WTC11 (cell line): Measurements from ENCODE around the gene CAMK2A. TPM values are rescaled to one million over a fixed set of nuclear protein-coding genes. Genes with fewer than 3 reads are reported as not detected.

Source experiments
- ATAC-seq: fragments of 200-7000 bp; cut with Tn5 transposase; 2 replicates; pipeline ENCODE4 v1.10.0; 2021; ENCODE audit warnings: mild to moderate bottlenecking, moderate library complexity
- CTCF ChIA-PET: fragments of 300-600 bp; sonication (Branson Sonifier 250); formaldehyde crosslinking; loops from one replicate; lab custom pipeline; 2021; ENCODE audit warnings: antibody characterized with exemption; lab: Charles Lee
- POLR2A ChIA-PET: fragments of 350-600 bp; sonication (Branson Sonifier 250); formaldehyde crosslinking; loops from one replicate; lab custom pipeline; 2021; ENCODE audit warnings: antibody characterized with exemption; lab: Charles Lee
- DNase-seq: peaks from one replicate; pipeline ENCODE4 v3.0.0; 2021; ENCODE audit warnings: low spot score
- H3K27ac Mint-ChIP-seq: 2 replicates; pipeline ENCODE4 v1.8.0; 2021; ENCODE audit warnings: mixed read lengths
- H3K27me3 Mint-ChIP-seq: 2 replicates; pipeline ENCODE4 v1.8.0; 2021; ENCODE audit warnings: low read depth, mild to moderate bottlenecking, moderate library complexity, mixed read lengths
- H3K36me3 Mint-ChIP-seq: 2 replicates; pipeline ENCODE4 v1.8.0; 2021; ENCODE audit warnings: mixed read lengths
- H3K4me1 Mint-ChIP-seq: 2 replicates; pipeline ENCODE4 v1.8.0; 2022; ENCODE audit warnings: mixed read lengths
- H3K4me3 Mint-ChIP-seq: 2 replicates; pipeline ENCODE4 v1.8.0; 2021; ENCODE audit warnings: mild to moderate bottlenecking, moderate library complexity, mixed read lengths
- H3K9me3 Mint-ChIP-seq: 2 replicates; pipeline ENCODE4 v1.8.0; 2021; ENCODE audit warnings: mixed read lengths
- AFF4 ChIP-seq: sonication (generic); formaldehyde crosslinking; IDR thresholded peaks from 2 replicates; pipeline ENCODE4 v1.8.1; 2023; ENCODE audit warnings: mild to moderate bottlenecking, missing genetic modification reagents, borderline replicate concordance
- AR ChIP-seq: fragments of 250-450 bp; sonication (Bioruptor Pico); IDR thresholded peaks from 2 replicates; pipeline ENCODE4 v1.9.0; 2021; ENCODE audit warnings: mild to moderate bottlenecking
- ATF1 ChIP-seq: sonication (generic); formaldehyde crosslinking; IDR thresholded peaks from 2 replicates; pipeline ENCODE4 v1.8.1; 2023; ENCODE audit warnings: mild to moderate bottlenecking, moderate library complexity, missing genetic modification reagents
- CREM ChIP-seq: sonication (generic); formaldehyde crosslinking; IDR thresholded peaks from 2 replicates; pipeline ENCODE4 v1.8.1; 2022; ENCODE audit warnings: mild to moderate bottlenecking, missing genetic modification reagents, moderate library complexity
- ESRRA ChIP-seq: sonication (generic); formaldehyde crosslinking; IDR thresholded peaks from 2 replicates; pipeline ENCODE4 v1.8.1; 2022; ENCODE audit warnings: mild to moderate bottlenecking, missing genetic modification reagents, borderline replicate concordance
- FOXP4 ChIP-seq: sonication (generic); formaldehyde crosslinking; IDR thresholded peaks from 2 replicates; pipeline ENCODE4 v1.8.0; 2022; ENCODE audit warnings: mild to moderate bottlenecking, missing genetic modification reagents
- NFATC4 ChIP-seq: fragments of 250-450 bp; sonication (Bioruptor Pico); IDR thresholded peaks from 2 replicates; pipeline ENCODE4 v1.9.0; 2021; ENCODE audit warnings: mild to moderate bottlenecking
- NFYB ChIP-seq: sonication (generic); formaldehyde crosslinking; conservative IDR thresholded peaks from 2 replicates; pipeline ENCODE4 v1.8.0; 2022; ENCODE audit warnings: low read depth, missing genetic modification reagents
- ZNF416 ChIP-seq: fragments of 250-450 bp; sonication (Bioruptor Pico); IDR thresholded peaks from 2 replicates; pipeline ENCODE4 v1.9.0; 2021; ENCODE audit warnings: mild to moderate bottlenecking, inconsistent platforms
- total RNA-seq: library from RNA; stranded (reverse); gene quantifications from 3 replicates; pipeline ENCODE4 v1.2.3, GENCODE V29; 2021
- TF ChIP-seq, protein P1 (sequence below): fragments of 250-450 bp; sonication (Bioruptor Pico); IDR thresholded peaks from 2 replicates; pipeline ENCODE4 v2.1.2; 2022; ENCODE audit warnings: mild to moderate bottlenecking, moderate library complexity
- TF ChIP-seq, protein P2 (sequence below): sonication (generic); formaldehyde crosslinking; IDR thresholded peaks from 2 replicates; pipeline ENCODE4 v1.8.0; 2022; ENCODE audit warnings: mild to moderate bottlenecking, missing genetic modification reagents

Gene CAMK2A
- total RNA-seq, 1 experiment from 2014 or later = 0.13 TPM

DNA sequence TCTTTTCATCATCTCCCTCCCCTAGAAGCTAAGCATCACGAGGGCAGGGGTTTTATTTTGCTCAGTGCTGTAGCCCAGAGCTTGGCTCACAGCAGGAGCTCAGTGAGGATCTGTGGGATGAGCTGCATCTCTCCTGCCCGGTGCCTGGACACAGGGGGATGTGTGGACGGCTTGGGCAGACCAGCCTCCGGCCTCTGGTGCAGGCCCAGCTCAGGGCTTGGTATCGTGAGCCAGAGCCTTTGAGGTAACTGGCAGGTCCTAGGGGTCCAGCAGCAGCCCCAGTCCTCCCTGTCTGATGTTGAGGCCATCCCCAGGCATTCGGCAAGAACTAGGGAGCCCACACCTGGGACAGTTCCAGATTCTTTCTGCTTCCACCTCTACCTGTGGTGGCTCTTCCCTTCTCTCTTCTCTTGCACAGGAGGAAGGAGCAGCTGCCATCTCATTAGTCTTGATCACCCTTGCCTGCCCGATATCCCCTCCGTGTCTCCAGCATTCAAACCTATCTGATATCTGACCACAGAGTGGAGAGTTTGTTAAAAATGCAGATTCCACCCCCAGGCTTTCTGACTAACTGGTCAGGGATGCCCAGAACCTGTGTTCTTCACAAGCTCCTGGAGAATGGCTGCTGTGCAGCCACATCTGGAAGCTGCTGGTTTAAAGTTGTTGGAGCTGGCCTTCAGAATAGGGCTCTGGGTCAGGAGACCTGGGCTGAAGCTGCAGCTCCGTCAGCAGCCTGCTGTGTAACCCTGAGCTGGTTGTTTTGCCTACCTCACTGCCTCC lies 107.6 kb downstream of the CAMK2A start:
- ChIA-PET CTCF (interaction anchor here (0.7 to 1.8 kb wide), 2 partner anchors 19 to 38 kb away, joined by 3 to 6 read pairs; no protein-coding TSS in a partner anchor), POLR2A (no interaction called here)
- Mint-ChIP-seq H3K9me3 (no peaks in the 10 kb centered on the region), H3K4me1 (peaks cover 21% of the 10 kb centered on the region), H3K27ac (no peak overlapping the region), H3K36me3 (no peaks in the 10 kb centered on the region), H3K4me3 (no peak overlapping the region), H3K27me3 (peaks cover 28% of the 10 kb centered on the region)
- TF ChIP-seq NFATC4 (no peak), ATF1 (CRISPR knock-in tag) (no peak)
- DNase-seq = no peak
- ATAC-seq = no peak

GRCh38 chr5:150181027-150181426 lies 108.5 kb downstream of the CAMK2A start:
- ChIA-PET CTCF (interaction anchor here (1.8 kb wide), 1 partner anchor 18 kb away, joined by 6 read pairs; no protein-coding TSS in a partner anchor), POLR2A (no interaction called here)
- DNase-seq (no peak), ATAC-seq (no peak)
- Mint-ChIP-seq H3K9me3 (no peaks in the 10 kb centered on the region), H3K4me1 (peaks cover 15% of the 10 kb centered on the region), H3K4me3 (no peak overlapping the region), H3K27ac (no peak overlapping the region), H3K36me3 (no peaks in the 10 kb centered on the region), H3K27me3 (peaks cover 18% of the 10 kb centered on the region)
- TF ChIP-seq CREM (CRISPR knock-in tag) (no peak), ESRRA (CRISPR knock-in tag) (no peak), AFF4 (no peak), NFYB (CRISPR knock-in tag) (no peak), ZNF416 (CRISPR knock-in tag) (no peak)
- TF ChIP-seq, protein P1, sequence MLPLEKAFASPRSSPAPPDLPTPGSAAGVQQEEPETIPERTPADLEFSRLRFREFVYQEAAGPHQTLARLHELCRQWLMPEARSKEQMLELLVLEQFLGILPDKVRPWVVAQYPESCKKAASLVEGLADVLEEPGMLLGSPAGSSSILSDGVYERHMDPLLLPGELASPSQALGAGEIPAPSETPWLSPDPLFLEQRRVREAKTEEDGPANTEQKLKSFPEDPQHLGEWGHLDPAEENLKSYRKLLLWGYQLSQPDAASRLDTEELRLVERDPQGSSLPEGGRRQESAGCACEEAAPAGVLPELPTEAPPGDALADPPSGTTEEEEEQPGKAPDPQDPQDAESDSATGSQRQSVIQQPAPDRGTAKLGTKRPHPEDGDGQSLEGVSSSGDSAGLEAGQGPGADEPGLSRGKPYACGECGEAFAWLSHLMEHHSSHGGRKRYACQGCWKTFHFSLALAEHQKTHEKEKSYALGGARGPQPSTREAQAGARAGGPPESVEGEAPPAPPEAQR (CRISPR knock-in tag) = no peak
- TF ChIP-seq, protein P2, sequence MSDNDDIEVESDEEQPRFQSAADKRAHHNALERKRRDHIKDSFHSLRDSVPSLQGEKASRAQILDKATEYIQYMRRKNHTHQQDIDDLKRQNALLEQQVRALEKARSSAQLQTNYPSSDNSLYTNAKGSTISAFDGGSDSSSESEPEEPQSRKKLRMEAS (CRISPR knock-in tag) = no peak

GRCh38 chr5:150180241-150181026 lies 109.1 kb downstream of the CAMK2A start:
- no peak overlapping the region for H3K4me3 Mint-ChIP-seq
- peaks cover 9% of the 10 kb centered on the region for H3K4me1 Mint-ChIP-seq
- DNase-seq (no peak), ATAC-seq (no peak)
- H3K36me3 Mint-ChIP-seq = no peaks in the 10 kb centered on the region
- H3K27me3 Mint-ChIP-seq = peaks cover 13% of the 10 kb centered on the region
- H3K9me3 Mint-ChIP-seq = no peaks in the 10 kb centered on the region
- ChIA-PET POLR2A (no interaction called here), CTCF (interaction anchor here (1.5 to 1.8 kb wide), 2 partner anchors 18 to 38 kb away, joined by 4 to 6 read pairs; no protein-coding TSS in a partner anchor)
- no peak overlapping the region for H3K27ac Mint-ChIP-seq
- TF ChIP-seq FOXP4 (CRISPR knock-in tag) (no peak), AR (CRISPR knock-in tag) (no peak), CREM (CRISPR knock-in tag) (no peak)
